HepG2 (cell line): ENCODE results near the gene TRPC4AP. TPM values are rescaled to one million over a fixed set of nuclear protein-coding genes. Genes with fewer than 3 reads are reported as not detected.

Experiments
- ARID2 ChIP-seq: sonication (generic); formaldehyde crosslinking; IDR thresholded peaks from 2 replicates; pipeline ENCODE4 v1.8.1; 2022; ENCODE audit warnings: mild to moderate bottlenecking, missing genetic modification reagents, borderline replicate concordance
- ATF1 ChIP-seq: IDR thresholded peaks from 2 replicates; pipeline ENCODE4 v1.6.1; 2016; ENCODE audit warnings: mild to moderate bottlenecking, control low read depth
- BORCS8-MEF2B ChIP-seq: sonication (generic); formaldehyde crosslinking; IDR thresholded peaks from 2 replicates; pipeline ENCODE4 v1.8.0; 2022; ENCODE audit warnings: mild to moderate bottlenecking, missing genetic modification reagents
- BRD4 ChIP-seq: sonication (generic); formaldehyde crosslinking; IDR thresholded peaks from 2 replicates; pipeline ENCODE4 v1.4.0; 2020; ENCODE audit warnings: missing genetic modification reagents
- CBX5 ChIP-seq: sonication (generic); formaldehyde crosslinking; IDR thresholded peaks from 2 replicates; pipeline ENCODE4 v1.4.0; 2020; ENCODE audit warnings: missing genetic modification reagents, borderline replicate concordance
- DNMT1 ChIP-seq: sonication (generic); formaldehyde crosslinking; IDR thresholded peaks from 2 replicates; pipeline ENCODE4 v1.5.1; 2020; ENCODE audit warnings: mild to moderate bottlenecking, missing genetic modification reagents
- HMGA1 ChIP-seq: sonication (generic); formaldehyde crosslinking; conservative IDR thresholded peaks from 2 replicates; pipeline ENCODE4 v1.4.0; 2020; ENCODE audit warnings: missing genetic modification reagents
- ONECUT2 ChIP-seq: sonication (generic); formaldehyde crosslinking; IDR thresholded peaks from 2 replicates; pipeline ENCODE4 v1.4.0; 2020; ENCODE audit warnings: missing genetic modification reagents
- POGK ChIP-seq: sonication (generic); formaldehyde crosslinking; conservative IDR thresholded peaks from 2 replicates; pipeline ENCODE4 v1.8.0; 2022; ENCODE audit warnings: mild to moderate bottlenecking, moderate library complexity, missing genetic modification reagents
- REL ChIP-seq: sonication (generic); formaldehyde crosslinking; conservative IDR thresholded peaks from 2 replicates; pipeline ENCODE4 v1.8.0; 2022; ENCODE audit warnings: mild to moderate bottlenecking, missing genetic modification reagents, moderate library complexity
- TBX2 ChIP-seq: sonication (generic); formaldehyde crosslinking; IDR thresholded peaks from 2 replicates; pipeline ENCODE4 v1.5.0; 2020; ENCODE audit warnings: missing genetic modification reagents, mild to moderate bottlenecking, borderline replicate concordance
- THAP7 ChIP-seq: sonication (generic); formaldehyde crosslinking; IDR thresholded peaks from 2 replicates; pipeline ENCODE4 v1.8.1; 2023; ENCODE audit warnings: mild to moderate bottlenecking, missing genetic modification reagents
- XRCC5 ChIP-seq: fragments of 200-400 bp; formaldehyde crosslinking; optimal IDR thresholded peaks from 2 replicates; pipeline ENCODE3; 2017; ENCODE audit warnings: mild to moderate bottlenecking, low read length
- ZBTB7A ChIP-seq: sonication (generic); formaldehyde crosslinking; IDR thresholded peaks from 2 replicates; pipeline ENCODE4 v1.8.0; 2022; ENCODE audit warnings: mild to moderate bottlenecking, missing genetic modification reagents
- ZEB1 ChIP-seq: IDR thresholded peaks from 2 replicates; pipeline ENCODE4 v1.6.1; 2012; ENCODE audit warnings: mild to moderate bottlenecking, low read depth, inconsistent platforms; ENCODE audit not compliant: insufficient replicate concordance
- ZFAT ChIP-seq: sonication (generic); formaldehyde crosslinking; conservative IDR thresholded peaks from 2 replicates; pipeline ENCODE4 v1.8.1; 2023; ENCODE audit warnings: missing genetic modification reagents, inconsistent platforms
- ZKSCAN5 ChIP-seq: sonication (generic); formaldehyde crosslinking; IDR thresholded peaks from 2 replicates; pipeline ENCODE4 v1.5.1; 2020; ENCODE audit warnings: mild to moderate bottlenecking, missing genetic modification reagents
- ZNF230 ChIP-seq: sonication (generic); formaldehyde crosslinking; IDR thresholded peaks from 2 replicates; pipeline ENCODE4 v1.4.0; 2020; ENCODE audit warnings: mild to moderate bottlenecking, missing genetic modification reagents
- ZNF383 ChIP-seq: sonication (generic); formaldehyde crosslinking; IDR thresholded peaks from 2 replicates; pipeline ENCODE4 v1.4.0; 2020; ENCODE audit warnings: missing genetic modification reagents, mild to moderate bottlenecking, borderline replicate concordance
- ZNF430 ChIP-seq: sonication (generic); formaldehyde crosslinking; IDR thresholded peaks from 2 replicates; pipeline ENCODE4 v1.9.0; 2021; ENCODE audit warnings: mild to moderate bottlenecking, missing genetic modification reagents
- ZNF431 ChIP-seq: sonication (generic); formaldehyde crosslinking; IDR thresholded peaks from 2 replicates; pipeline ENCODE4 v1.9.0; 2022; ENCODE audit warnings: missing genetic modification reagents, low read depth, mild to moderate bottlenecking, borderline replicate concordance
- ZNF557 ChIP-seq: sonication (generic); formaldehyde crosslinking; IDR thresholded peaks from 2 replicates; pipeline ENCODE4 v1.4.0; 2020; ENCODE audit warnings: missing genetic modification reagents
- ZNF614 ChIP-seq: IDR thresholded peaks from 2 replicates; pipeline ENCODE4 v1.6.1; 2018; ENCODE audit warnings: missing biosample characterization, missing genetic modification reagents, inconsistent platforms, borderline replicate concordance
- ZNF740 ChIP-seq: sonication (generic); formaldehyde crosslinking; IDR thresholded peaks from 2 replicates; pipeline ENCODE4 v1.4.0; 2020; ENCODE audit warnings: missing genetic modification reagents
- ZNF850 ChIP-seq: sonication (generic); formaldehyde crosslinking; conservative IDR thresholded peaks from 2 replicates; pipeline ENCODE4 v1.9.0; 2021; ENCODE audit warnings: mild to moderate bottlenecking, missing genetic modification reagents
- polyA plus RNA-seq, 8 experiments: library from polyadenylated mRNA; depleted of rRNA in 3 of 8; stranded (reverse) in 7 of 8; unstranded in 1 of 8; fragments of >200 nt; fragmentation: Illumina TruSeq in 4 of 8; extraction: Trizol in 4 of 8; gene quantifications; 2 replicates each; pipeline versions ENCODE4 v1.2.1 to v1.2.3, GENCODE V29; 2011 to 2016; ENCODE audit warnings: low read depth in 4 of 8, missing spikeins in 1 of 8, mixed read lengths in 1 of 8; ENCODE audit not compliant: insufficient read depth in 1 of 8
- total RNA-seq, 5 experiments: library from RNA; depleted of rRNA; stranded (reverse); fragments of >200 nt; fragmentation: Illumina TruSeq; extraction: Trizol; gene quantifications; 2 replicates each; pipeline ENCODE4 v1.2.3, GENCODE V29; 2016; ENCODE audit warnings: low read depth in 1 of 5
- TF ChIP-seq, protein P1 (sequence below), 2 experiments: fragments of 450-650 bp in 1 of 2; sonication (generic) in 1 of 2; formaldehyde crosslinking; IDR thresholded peaks; 2 replicates each; pipeline versions ENCODE4 v1.5.0 to v1.8.0; 2020 to 2022; ENCODE audit warnings: mild to moderate bottlenecking in 1 of 2, missing genetic modification reagents in 1 of 2

TRPC4AP gene
- total and polyA plus RNA-seq, 2 of the 13 experiments (the other 11 are each of a cell fraction or from before 2014, with no cell fraction given) = 136 to 137 TPM

DNA sequence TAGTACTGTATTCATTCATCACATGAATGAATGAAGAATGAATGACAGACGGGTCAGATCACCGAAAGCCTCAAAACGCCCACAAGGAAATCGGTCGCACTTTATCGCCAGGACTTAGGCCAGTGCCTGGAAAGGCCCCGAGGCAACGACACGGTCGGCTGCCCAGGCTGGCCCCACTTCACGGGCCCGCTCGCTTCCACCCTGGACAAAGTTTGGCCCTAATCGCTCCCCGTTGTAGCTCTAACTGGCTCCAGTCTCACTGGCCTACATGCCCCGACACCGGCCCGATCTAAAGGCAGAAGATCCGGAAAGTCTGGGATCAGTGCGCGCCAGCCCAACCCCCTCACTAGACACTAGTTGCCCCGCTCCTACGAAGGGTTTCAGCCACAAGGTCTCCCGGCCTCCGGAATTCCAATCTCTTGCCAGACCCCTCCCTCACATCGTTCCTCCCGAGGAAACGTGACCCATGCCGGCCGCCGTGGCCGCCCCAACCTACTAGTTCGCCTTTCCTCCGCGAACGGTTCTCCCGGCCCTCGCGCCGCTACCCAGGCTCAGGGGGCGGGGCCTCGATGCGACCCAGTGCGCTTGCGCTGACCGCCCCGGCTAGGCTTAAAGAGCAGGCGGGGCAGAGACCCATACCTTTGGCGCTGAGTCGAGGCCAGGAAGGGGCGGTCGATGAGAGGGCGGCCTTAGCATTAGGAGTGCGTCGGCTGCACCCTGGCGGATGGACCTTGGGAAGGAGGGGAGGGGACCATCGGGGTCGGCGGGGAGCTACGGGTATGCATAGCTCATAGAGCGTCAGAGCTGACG is 137.2 kb downstream of the TRPC4AP start, which contains the start of the genes GSS and MYH7B (continued):
- TF ChIP-seq ZNF430 (CRISPR knock-in tag) (peak; percentile 95), DNMT1 (no peak), ZNF850 (CRISPR knock-in tag) (no peak), ZBTB7A (peak; percentile 97), ZEB1 (peak; percentile 57), ONECUT2 (CRISPR knock-in tag) (peak; percentile 95), HMGA1 (CRISPR knock-in tag) (no peak), THAP7 (CRISPR knock-in tag) (peak; percentile 91; the same call in 1 of the 2 replicates), ZNF740 (CRISPR knock-in tag) (peak; percentile 38; the same call in 1 of the 2 replicates), POGK (CRISPR knock-in tag) (peak; percentile 87), REL (CRISPR knock-in tag) (peak; percentile 94; the same call in 1 of the 2 replicates), ZNF614 (CRISPR knock-in tag) (peak; percentile 93), ZNF557 (peak; percentile 89; the same call in 1 of the 2 replicates), ARID2 (CRISPR knock-in tag) (peak; percentile 85; the same call in 1 of the 2 replicates), ZKSCAN5 (no peak), ATF1 (CRISPR knock-in tag) (peak; percentile 32; the same call in 1 of the 2 replicates), BORCS8-MEF2B (CRISPR knock-in tag) (peak; percentile 98), TBX2 (CRISPR knock-in tag) (peak; percentile 97), ZNF431 (CRISPR knock-in tag) (peak; percentile 91; the same call in 1 of the 2 replicates), ZFAT (no peak), ZNF383 (CRISPR knock-in tag) (peak; percentile 100), ZNF230 (peak; percentile 99), BRD4 (CRISPR knock-in tag) (peak; percentile 98), CBX5 (CRISPR knock-in tag) (peak; percentile 93; the same call in 1 of the 2 replicates), XRCC5 (peak; percentile 95)
- TF ChIP-seq, protein P1, sequence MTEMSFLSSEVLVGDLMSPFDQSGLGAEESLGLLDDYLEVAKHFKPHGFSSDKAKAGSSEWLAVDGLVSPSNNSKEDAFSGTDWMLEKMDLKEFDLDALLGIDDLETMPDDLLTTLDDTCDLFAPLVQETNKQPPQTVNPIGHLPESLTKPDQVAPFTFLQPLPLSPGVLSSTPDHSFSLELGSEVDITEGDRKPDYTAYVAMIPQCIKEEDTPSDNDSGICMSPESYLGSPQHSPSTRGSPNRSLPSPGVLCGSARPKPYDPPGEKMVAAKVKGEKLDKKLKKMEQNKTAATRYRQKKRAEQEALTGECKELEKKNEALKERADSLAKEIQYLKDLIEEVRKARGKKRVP (CRISPR knock-in tag; IDR thresholded peaks at IDR 0.05) = peak in 1 of 2 experiments; percentile 73; a peak in 1 of 4 replicates
